GM12878 (cell line): ENCODE measurements around the gene BTNL2. TPM values are rescaled to one million over a fixed set of nuclear protein-coding genes. Genes with fewer than 3 reads are reported as not detected.
"Not testable (repeated sequence)": the region's sequence is repeated elsewhere in the genome, so short reads cannot be mapped to it uniquely, and the experiment has no call there.

Source experiments
- ATAC-seq: fragments of 200-7000 bp; cut with Tn5 transposase; 3 replicates; pipeline ENCODE4 v1.9.1; 2020; ENCODE audit warnings: mild to moderate bottlenecking, moderate library complexity
- BruUV-seq: library from RNA; stranded (reverse); fragments of 400-500 nt; replicated peaks from 2 replicates; lab custom pipeline; 2021; lab: Mats Ljungman, UMichigan
- CTCF ChIA-PET: fragments of 300-600 bp; sonication (Branson Sonifier 250); formaldehyde crosslinking; extraction: SDS; loops from one replicate; lab custom pipeline; 2021; ENCODE audit warnings: inconsistent platforms; lab: Yijun Ruan, JAX
- POLR2A ChIA-PET: fragments of 350-600 bp; formaldehyde crosslinking; extraction: SDS; loops from one replicate; lab custom pipeline; 2021; ENCODE audit warnings: inconsistent platforms; lab: Charles Lee
- RAD21 ChIA-PET: fragments of 300-600 bp; sonication (Branson Sonifier 250); formaldehyde crosslinking; loops from one replicate; lab custom pipeline; 2023; ENCODE audit warnings: antibody characterized with exemption; ENCODE audit not compliant: unreplicated experiment; lab: Charles Lee
- SMC1A ChIA-PET: fragments of 300-600 bp; sonication (Branson Sonifier 250); formaldehyde crosslinking; loops from one replicate; lab custom pipeline; 2023; ENCODE audit not compliant: unreplicated experiment, uncharacterized antibody; lab: Charles Lee
- DNase-seq: peaks from one replicate; pipeline ENCODE4 v3.0.0-alpha.2; 2011; ENCODE audit warnings: low read depth, low spot score
- FAIRE-seq: peaks from 3 replicates; lab custom pipeline; 2011; peaks lifted over from hg19 to GRCh38; lab: Jason Lieb, UNC
- H2AFZ ChIP-seq: 2 replicates; pipeline ENCODE4 v1.6.0; 2011; ENCODE audit warnings: low read depth, low read length, control low read depth; ENCODE audit not compliant: control insufficient read depth
- H3K27ac ChIP-seq: 2 replicates; pipeline ENCODE4 v1.5.1; 2011; ENCODE audit warnings: control low read depth; ENCODE audit not compliant: control insufficient read depth, insufficient read depth
- H3K27me3 ChIP-seq, 2 experiments: replicated peaks in 1 of 2; 2 replicates each; pipeline versions ENCODE4 v1.6.0 to v1.6.1; 2011; ENCODE audit warnings: low read length in 1 of 2; ENCODE audit not compliant: control insufficient read depth in 2 of 2, insufficient read depth in 2 of 2
- H3K36me3 ChIP-seq, 2 experiments: 2 replicates each; pipeline ENCODE4 v1.5.1; 2011; ENCODE audit warnings: low read length in 1 of 2; ENCODE audit not compliant: control insufficient read depth in 2 of 2, insufficient read depth in 2 of 2
- H3K4me1 ChIP-seq: 2 replicates; pipeline ENCODE4 v1.6.1; 2011; ENCODE audit warnings: mild to moderate bottlenecking, low read length, moderate library complexity, mixed read lengths; ENCODE audit not compliant: control insufficient read depth, insufficient read depth
- H3K4me2 ChIP-seq: 2 replicates; pipeline ENCODE4 v1.6.0; 2011; ENCODE audit warnings: control low read depth; ENCODE audit not compliant: control insufficient read depth, insufficient read depth
- H3K4me3 ChIP-seq: fragments of 200-600 bp; sonication (generic); 2 replicates; pipeline ENCODE4 v1.5.1; 2016
- H3K79me2 ChIP-seq: 2 replicates; pipeline ENCODE4 v1.6.0; 2011; ENCODE audit warnings: low read length; ENCODE audit not compliant: control insufficient read depth, insufficient read depth
- H3K9ac ChIP-seq: 2 replicates; pipeline ENCODE4 v1.8.0; 2011; ENCODE audit warnings: low read length, control low read depth, mixed read lengths; ENCODE audit not compliant: control insufficient read depth, insufficient read depth
- H3K9me3 ChIP-seq: replicated peaks from 3 replicates; pipeline ENCODE4 v1.5.1; 2011; ENCODE audit warnings: mild to moderate bottlenecking, low read length; ENCODE audit not compliant: control insufficient read depth, insufficient read depth
- H4K20me1 ChIP-seq: 2 replicates; pipeline ENCODE4 v1.6.0; 2011; ENCODE audit not compliant: control insufficient read depth, insufficient read depth
- WGBS: methylation state at CpG from one replicate; pipeline ENCODE4 v1.1.6; 2016; ENCODE audit warnings: low lambda C conversion rate; ENCODE audit not compliant: insufficient replicate concordance, insufficient coverage; ENCODE audit errors: missing lambda C conversion rate; 5-methylcytosine and 5-hydroxymethylcytosine counted together
- in situ Hi-C: fragments of 300-500 bp; cut with MboI; formaldehyde crosslinking; loops from 9 replicates; pipeline ENCODE4 v1.14.3; 2018; ENCODE audit warnings: mixed read lengths
- intact Hi-C: fragments of 100-400 bp; cut with micrococcal nuclease; formaldehyde crosslinking; loops from one replicate; pipeline ENCODE4 v1.14.2; 2022; ENCODE audit not compliant: unreplicated experiment
- polyA plus RNA-seq, 11 experiments: library from polyadenylated mRNA; depleted of rRNA in 4 of 11; unstranded in 6 of 11; stranded (reverse) in 5 of 11; fragments of >200 nt; fragmentation: Nextera tagmentation in 4 of 11; fragmentation: Illumina TruSeq in 1 of 11; extraction: Ambion mirVana in 4 of 11; extraction: Trizol in 1 of 11; gene quantifications; 1 replicate in 1 of 11; 2 replicates in 10 of 11; pipeline versions ENCODE4 v1.2.1 to v1.2.3, GENCODE V29; 2011 to 2016; ENCODE audit warnings: inconsistent platforms in 2 of 11, missing spikeins in 2 of 11, low read depth in 1 of 11
- total RNA-seq, 4 experiments: library from RNA; depleted of rRNA in 3 of 4; stranded (reverse); fragments of >200 nt in 3 of 4; fragmentation: Illumina TruSeq in 1 of 4; extraction: Trizol in 1 of 4; gene quantifications; 2 replicates each; pipeline versions ENCODE4 v1.2.1 to v1.2.3, GENCODE V29; 2013 to 2021

BTNL2 gene
- total and polyA plus RNA-seq, 10 of the 15 experiments (the other 5 are each of a cell fraction or from before 2014, with no cell fraction given): 0.11 to 0.29 (median 0.26) TPM; not detected in 5

- in situ Hi-C loops, RAD21 ChIA-PET, H3K4me2 ChIP-seq, DNase-seq, FAIRE-seq, H3K27ac ChIP-seq, H3K36me3 ChIP-seq, H3K9ac ChIP-seq, ATAC-seq, BruUV-seq, H3K4me1 ChIP-seq, H2AFZ ChIP-seq, intact Hi-C loops, H3K27me3 ChIP-seq, SMC1A ChIA-PET, H3K79me2 ChIP-seq, POLR2A ChIA-PET, H3K4me3 ChIP-seq, H4K20me1 ChIP-seq, H3K9me3 ChIP-seq: not testable (repeated sequence)
- CTCF ChIA-PET: interaction anchor here (0.8 kb wide), 1 partner anchor 767 kb away, joined by 3 read pairs; no protein-coding TSS in a partner anchor
- WGBS: no CpG with 5 or more reads among the region's 1 CpG
Measured at GRCh38 chr6:32359225-32359624, 47.8 kb downstream of the BTNL2 start.

- H3K79me2 ChIP-seq, FAIRE-seq, H3K27ac ChIP-seq, ATAC-seq, H3K4me3 ChIP-seq, H3K27me3 ChIP-seq, BruUV-seq, H3K9me3 ChIP-seq, POLR2A ChIA-PET, H3K4me1 ChIP-seq, H4K20me1 ChIP-seq, H2AFZ ChIP-seq, in situ Hi-C loops, SMC1A ChIA-PET, DNase-seq, RAD21 ChIA-PET, CTCF ChIA-PET, intact Hi-C loops, H3K36me3 ChIP-seq, H3K9ac ChIP-seq, H3K4me2 ChIP-seq: not testable (repeated sequence)
- WGBS: 57% methylated on average over 6 of the region's 8 CpGs
Measured at GRCh38 chr6:32358548-32358947, 48.4 kb downstream of the BTNL2 start.
